GM19240 (cell line): ENCODE data around the gene ADM5.
"Not testable (repeated sequence)": the region's sequence is repeated elsewhere in the genome, so short reads cannot be mapped to it uniquely, and the experiment has no call there.

ENCODE experiments used
- DNase-seq: peaks from one replicate; pipeline ENCODE4 v3.0.0; 2011; ENCODE audit warnings: low spot score; ENCODE audit not compliant: insufficient read length

Gene ADM5

DNA sequence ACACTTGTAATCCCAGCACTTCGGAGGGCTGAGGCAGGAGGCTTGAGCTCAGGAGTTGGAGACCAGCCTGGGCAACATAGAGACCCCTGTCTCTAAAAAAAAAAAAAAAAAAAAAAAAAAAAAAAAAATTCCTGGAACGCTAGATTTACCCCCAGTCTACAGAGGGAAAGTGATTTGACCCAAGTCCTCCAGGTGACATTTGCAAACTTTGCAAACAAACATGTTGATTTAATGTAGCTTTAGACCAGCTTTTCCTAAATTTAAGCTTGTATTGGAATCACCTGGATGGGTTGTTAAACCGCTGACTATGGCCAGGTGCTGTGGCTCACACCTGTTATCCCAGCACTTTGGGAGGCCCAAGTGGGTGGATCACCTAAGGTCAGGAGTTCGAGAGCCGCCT lies 10.0 kb downstream of the ADM5 start:
- DNase-seq: no peak

DNA sequence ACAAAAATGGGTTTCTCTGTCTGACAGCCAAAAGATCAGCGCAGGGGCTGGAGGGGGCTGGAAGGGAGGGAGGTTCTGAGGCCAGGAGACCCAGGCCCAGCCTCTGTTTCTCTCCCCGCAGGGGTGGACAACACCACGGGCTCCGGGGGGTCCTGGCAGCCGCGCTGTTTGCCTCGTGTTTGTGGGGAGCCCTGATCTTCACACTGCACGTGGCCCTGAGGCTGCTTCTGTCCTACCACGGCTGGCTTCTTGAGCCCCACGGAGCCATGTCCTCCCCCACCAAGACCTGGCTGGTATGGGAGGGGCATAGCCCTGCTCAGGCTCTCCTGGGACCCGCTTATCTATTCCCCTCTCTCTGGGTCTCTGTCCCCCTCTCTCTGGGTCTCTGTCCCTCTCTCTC lies 11.2 kb downstream of the ADM5 start:
- no peak for DNase-seq

DNA sequence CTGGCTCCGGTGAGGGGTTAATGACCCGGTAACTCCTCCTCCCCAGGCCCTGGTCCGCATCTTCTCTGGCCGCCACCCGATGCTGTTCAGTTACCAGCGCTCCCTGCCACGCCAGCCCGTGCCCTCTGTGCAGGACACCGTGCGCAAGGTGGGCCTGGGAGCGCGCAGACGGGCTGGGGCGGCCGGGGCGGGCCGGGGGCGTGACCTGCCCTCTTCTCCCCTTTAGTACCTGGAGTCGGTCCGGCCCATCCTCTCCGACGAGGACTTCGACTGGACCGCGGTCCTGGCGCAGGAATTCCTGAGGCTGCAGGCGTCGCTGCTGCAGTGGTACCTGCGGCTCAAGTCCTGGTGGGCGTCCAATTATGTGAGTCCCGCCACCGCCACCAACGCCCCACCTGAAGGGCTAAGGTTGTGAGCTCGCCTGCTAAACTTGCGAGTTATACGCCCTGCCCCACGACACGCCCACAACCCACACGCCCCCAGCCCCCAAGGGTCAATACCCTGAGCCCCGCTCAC lies 11.9 kb downstream of the ADM5 start:
- DNase-seq: no peak

DNA sequence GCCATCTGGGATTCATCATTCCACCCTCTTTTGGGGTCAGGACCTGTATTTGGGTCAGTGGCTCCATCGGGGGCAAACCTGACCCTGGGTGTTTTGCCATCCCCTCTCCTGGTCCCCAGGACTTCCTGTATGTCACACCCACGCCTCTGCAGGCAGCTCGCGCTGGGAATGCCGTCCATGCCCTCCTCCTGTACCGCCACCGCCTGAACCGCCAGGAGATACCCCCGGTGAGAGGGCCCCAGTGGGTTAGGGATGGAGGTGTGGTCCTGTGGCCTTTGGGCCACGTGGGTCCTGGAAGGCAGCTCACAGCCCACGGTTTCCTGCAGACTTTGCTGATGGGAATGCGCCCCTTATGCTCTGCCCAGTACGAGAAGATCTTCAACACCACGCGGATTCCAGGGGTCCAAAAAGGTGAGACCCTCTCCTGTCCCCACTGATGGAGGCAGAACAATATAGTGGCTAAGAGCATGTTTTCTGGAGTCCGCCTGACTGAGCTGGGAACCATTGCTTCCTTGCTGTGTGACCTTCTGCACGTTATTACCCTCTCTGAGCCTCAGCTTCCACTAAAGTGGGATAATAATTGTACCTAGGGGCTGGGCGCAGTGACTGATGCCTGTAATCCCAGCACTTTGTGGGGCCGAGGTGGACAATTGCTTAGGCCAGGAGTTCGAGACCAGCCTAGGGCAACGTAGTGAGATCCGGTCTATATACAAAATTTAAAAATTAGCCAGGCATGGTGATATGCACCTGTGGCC lies 15.7 kb downstream of the ADM5 start:
- DNase-seq: no peak

DNA sequence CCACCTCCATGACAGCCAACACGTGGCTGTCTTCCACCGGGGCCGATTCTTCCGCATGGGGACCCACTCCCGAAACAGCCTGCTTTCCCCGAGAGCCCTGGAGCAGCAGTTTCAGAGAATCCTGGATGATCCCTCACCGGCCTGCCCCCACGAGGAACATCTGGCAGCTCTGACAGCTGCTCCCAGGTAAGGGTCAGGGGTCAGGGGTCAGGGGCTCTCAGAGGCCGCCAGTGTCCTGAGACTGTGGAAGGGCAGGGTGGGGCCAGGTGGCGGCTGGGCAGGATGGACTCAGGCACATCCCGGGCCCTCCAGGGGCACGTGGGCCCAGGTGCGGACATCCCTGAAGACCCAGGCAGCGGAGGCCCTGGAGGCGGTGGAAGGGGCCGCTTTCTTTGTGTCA lies 16.5 kb downstream of the ADM5 start:
- DNase-seq: no peak

DNA sequence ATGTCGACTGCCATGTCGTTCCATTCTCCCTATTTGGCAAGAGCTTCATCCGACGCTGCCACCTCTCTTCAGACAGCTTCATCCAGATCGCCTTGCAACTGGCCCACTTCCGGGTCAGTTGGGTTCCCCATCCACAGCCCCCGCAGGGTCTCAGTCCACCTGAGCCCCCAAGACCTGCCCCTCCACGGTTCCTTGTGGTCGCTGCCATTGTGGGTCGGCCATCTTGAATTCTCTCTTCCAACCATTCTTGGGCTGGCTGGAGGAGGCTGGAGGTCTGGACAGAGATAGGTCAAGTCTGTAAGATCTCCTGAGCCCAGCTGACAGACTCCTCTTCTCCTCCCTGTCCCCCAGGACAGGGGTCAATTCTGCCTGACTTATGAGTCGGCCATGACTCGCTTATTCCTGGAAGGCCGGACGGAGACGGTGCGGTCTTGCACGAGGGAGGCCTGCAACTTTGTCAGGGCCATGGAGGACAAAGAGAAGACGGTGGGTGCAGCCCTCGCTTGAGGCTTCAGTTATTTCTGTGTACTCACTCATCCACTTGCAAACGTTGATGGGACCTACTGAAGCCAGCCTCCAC lies 21.1 kb downstream of the ADM5 start:
- no peak for DNase-seq

DNA sequence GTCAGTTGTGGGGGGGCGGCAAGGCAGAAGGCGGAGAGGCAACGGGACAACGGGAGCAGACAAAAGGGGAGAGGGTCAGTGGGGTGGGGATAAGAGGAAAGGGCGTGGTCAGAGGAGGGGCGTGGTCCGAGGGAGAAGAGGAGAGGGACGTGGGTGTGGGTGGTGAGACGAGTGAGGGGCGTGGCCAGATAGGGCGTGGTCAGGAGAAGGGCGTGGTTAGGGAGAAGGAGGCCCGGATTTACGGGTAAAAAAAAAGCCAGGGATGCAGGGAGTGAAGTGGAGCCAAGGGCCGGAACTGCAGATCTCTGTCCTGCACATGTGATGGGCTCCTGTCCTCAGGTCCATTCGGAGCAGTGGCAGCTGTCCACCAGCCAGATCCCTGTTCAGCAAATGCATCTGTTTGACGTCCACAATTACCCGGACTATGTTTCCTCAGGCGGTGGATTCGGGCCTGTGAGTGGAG lies 23.0 kb downstream of the ADM5 start:
- DNase-seq: no peak

DNA sequence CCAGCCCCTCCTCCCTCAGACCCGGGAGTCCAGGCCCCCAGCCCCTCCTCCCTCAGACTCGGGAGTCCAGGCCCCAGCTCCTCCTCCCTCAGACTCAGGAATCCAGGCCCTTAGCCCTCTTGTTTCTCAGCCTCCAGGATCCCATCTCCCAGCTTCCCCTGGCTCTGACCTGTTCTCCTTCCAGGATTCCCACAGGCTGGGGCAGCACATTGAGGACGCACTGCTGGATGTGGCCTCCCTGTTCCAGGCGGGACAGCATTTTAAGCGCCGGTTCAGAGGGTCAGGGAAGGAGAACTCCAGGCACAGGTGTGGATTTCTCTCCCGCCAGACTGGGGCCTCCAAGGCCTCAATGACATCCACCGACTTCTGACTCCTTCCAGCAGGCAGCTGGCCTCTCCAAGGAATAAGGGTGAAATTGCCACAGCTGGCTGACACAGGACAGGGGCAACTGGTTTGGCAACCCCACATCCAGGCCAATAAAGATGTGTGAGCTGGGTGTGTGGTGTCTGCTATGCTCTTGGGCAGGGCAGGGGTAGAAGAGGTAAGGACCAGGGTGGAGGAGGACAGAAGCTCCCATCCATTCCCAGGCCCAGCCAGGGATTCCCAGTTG lies 23.9 kb downstream of the ADM5 start:
- no peak for DNase-seq

DNA sequence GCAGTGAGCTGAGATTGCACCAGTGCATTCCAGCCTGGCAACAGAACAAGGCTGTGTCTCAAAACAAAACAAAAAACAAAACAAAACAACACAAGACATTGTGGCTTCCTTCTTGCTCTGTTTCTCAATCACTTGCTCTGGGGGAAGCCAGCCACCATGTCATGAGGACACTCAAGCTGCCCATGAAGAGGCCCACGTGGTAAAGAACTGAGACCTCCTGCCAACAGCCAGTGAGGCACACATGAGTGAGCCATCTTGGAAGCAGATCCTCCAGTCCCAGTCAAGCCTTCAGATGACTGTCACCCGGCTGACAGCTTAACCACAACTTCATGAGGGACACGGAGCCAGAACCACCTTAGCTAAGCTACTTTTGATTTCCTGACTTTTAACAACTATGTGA lies 26.8 kb downstream of the ADM5 start:
- DNase-seq: no peak

DNA sequence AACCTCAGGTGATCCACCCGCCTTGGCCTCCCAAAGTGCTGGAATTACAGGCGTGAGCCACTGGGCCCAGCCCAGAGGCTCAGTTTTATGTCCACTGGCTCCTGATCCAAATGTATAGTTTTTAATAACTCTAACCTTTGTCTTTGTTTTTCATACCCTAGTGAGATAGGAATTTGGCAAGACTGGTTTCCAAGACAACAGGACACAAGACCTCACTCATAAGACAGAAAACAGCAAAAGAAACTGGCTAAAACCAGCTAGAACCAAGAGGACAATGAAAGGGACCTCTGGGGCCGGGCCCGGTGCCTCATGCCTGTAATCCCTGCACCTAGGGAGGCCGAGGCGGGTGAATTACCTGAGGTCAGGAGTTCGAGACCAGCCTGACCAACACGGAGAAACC lies 29.1 kb downstream of the ADM5 start:
- DNase-seq: no peak

DNA sequence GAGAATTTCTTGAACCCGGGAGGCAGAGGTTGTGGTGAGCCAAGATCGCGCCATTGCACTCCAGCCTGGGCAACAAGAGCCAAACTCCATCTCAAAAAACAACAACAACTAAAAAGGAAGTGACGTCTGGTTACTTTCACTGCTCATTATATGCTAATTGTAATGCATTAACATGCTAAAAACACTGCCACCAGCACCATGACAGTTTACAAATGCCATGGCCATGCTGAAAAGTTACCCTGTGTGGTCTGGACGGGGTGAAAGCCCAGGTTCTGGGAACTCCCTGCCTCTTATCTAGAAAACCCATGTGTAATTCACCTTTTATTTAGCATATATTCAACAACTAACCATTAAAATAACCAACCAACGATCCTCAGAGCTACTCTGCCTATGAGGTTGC lies 29.6 kb downstream of the ADM5 start:
- no peak for DNase-seq

DNA sequence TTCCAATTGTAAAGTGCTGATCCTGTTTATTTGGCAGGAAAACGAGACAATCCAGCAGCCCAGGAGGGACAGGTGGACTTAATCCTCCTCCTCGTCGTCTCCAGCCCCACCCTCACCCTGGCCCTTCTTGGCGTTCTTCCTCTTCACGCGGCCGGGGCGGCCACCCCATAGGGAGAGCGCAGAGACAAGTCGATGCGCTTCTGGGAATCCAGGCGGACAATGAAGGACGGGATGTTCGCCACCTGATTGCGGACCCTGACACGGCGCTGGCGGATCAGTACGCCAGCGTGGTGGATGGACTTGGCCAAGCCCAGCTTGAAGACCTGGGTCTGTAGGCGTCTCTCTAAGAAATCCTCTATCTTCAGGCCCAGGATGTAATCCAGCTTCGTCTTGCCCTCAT lies 30.0 kb downstream of the ADM5 start:
- not testable (repeated sequence) for DNase-seq

DNA sequence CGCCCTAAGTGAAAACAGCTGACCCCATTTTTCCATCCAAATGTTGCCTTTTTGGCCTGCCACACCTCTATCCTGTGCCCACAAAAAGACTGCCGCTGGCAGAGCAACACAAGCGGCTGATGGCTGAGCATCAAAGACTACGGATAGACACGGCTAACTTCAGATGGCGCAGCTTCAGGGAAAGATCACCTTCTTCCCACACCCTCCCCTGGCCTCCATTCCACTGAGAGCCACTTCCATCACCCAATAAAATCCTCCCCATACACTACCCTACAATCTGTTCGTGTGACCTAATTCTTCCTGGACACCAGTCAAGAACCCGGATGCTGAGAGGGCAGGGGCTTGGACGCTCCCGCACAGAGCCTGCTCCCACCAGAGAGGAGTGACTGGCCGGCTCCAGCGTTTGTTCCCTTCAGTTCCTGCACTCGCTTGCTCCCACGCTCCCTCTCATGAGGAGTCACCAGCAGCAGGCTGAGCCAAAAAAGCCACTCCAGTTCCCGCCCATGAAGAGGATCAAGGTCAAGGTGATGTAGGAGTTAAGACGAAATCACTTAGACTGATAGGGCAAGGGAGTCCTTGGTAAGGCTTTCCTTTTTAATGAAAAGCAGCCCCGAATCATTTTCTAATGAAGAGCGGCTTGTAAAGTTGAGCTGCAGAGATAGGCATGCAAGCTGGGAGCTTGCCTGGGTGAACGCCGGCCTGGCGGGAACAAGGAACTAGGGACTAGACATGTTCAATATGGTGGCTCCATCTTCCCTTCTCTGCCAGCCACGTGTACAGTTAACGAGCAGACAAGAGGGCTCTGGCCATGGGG lies 38.0 kb downstream of the ADM5 start:
- DNase-seq: no peak

DNA sequence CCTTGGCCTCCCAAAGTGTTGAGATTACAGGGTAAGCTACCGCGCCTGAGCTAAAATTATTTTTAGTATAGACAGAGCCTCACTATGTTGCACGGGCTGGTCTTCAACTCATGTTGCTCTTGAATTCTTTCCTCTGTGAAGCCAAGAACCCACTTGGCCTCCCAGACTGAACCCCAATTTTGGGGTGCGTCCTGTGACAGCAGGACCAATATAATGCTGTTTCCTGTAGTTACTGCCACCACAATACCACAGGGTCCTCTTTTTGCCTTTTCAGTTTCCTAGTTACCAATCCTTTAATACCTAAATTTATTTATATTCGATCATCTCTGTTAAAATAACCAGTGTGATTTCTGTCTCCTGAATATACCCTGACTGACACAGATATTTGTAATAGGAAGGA lies 40.8 kb downstream of the ADM5 start:
- DNase-seq: no peak

DNA sequence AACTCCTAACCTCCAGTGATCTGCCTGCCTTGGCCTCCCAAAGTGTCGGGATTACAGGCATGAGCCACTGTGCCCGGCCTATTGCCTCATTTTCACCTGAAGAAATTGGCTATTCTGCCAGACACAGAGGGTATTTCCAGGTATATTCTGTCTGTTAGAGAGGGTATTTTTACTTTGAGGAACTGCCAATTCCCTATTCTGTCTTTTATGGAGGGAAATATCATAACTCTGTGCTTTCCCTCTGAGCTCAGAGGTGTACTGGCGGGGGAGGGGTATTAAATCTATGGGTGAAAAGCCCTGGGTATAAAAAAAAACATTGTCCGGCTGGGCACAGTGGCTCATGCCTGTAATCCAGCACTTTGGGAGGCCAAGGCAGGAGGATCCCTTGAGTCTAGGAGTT lies 48.9 kb downstream of the ADM5 start:
- DNase-seq: no peak

DNA sequence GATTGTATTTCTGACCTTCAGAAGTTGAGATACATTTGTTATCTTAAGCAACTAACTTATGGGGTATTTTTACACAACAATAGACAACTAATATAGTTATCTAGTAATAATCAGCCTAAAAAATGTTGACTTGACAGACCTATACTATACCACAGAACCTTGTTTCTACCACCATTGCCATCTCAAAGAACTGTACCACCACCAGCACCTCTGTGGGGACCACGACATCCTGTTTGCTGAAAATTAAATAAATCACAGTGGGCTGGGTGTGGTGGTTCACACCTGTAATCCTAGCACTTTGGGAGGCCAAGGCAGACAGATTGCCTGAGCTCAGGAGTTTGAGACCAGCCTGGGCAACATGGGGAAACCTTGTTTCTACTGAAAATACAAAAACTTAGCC lies 49.7 kb downstream of the ADM5 start:
- no peak for DNase-seq

DNA sequence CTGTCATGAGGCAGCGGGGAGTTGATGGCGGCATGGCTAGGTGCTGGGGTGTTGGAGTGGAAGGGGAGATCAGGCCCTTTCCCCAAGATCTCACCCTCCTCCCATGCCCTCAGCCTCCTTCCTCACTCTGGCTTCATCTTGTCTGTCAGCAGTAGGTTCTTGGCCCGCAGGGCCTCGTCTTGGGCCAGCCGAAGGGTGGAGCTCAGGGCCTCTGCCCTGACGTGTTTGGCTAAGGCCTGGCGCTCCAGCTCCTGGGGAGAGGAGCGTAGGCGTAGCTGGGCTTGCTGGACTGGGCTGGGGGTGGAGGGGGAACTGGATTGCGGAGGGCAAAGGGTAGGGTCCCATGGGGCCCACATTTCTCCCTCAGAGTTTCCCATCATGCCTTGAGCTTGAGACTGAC lies 50.5 kb downstream of the ADM5 start:
- DNase-seq: no peak
